BE2C (cell line): ENCODE measurements around the gene SFXN3.

Experiments
- DNase-seq: peaks from one replicate; pipeline ENCODE4 v3.0.0-alpha.2; 2020
- H3K27me3 ChIP-seq: fragments of 250-450 bp; sonication (Bioruptor Pico); 2 replicates; pipeline ENCODE4 v1.5.1; 2020; ENCODE audit warnings: mild to moderate bottlenecking
- H3K36me3 ChIP-seq: fragments of 250-450 bp; sonication (Bioruptor Pico); 2 replicates; pipeline ENCODE4 v1.5.1; 2020; ENCODE audit warnings: mild to moderate bottlenecking
- H3K4me1 ChIP-seq: fragments of 250-450 bp; sonication (Bioruptor Pico); 2 replicates; pipeline ENCODE4 v1.5.1; 2020
- H3K4me3 ChIP-seq: 2 replicates; pipeline ENCODE4 v1.5.1; 2011; ENCODE audit warnings: low read depth, low read length
- H3K9me3 ChIP-seq: fragments of 250-450 bp; sonication (Bioruptor Pico); 2 replicates; pipeline ENCODE4 v1.5.1; 2020
- CTCF ChIP-seq: IDR thresholded peaks from 2 replicates; pipeline ENCODE4 v1.5.1; 2012; ENCODE audit warnings: mild to moderate bottlenecking, low read depth, low read length

The SFXN3 gene

GRCh38 chr10:100999742-101000126, 31.3 kb upstream of the SFXN3 start, which contains the start of gene LZTS2:
Gene LZTS2 (plus strand): TSS chr10:100999808. CDS start chr10:101002539, 2,731 bp downstream.
- Histone ChIP-seq H3K4me1 (peaks cover 14% of the 10 kb centered on the region; the same call in 1 of the 2 replicates), H3K4me3 (peak within 1 kb of the TSS; percentile 79), H3K27me3 (no peaks in the 10 kb centered on the region), H3K9me3 (no peaks in the 10 kb centered on the region), H3K36me3 (peaks cover 21% of the 10 kb centered on the region)
- no peak for DNase-seq
- TF ChIP-seq CTCF: no peak

GRCh38 chr10:101000127-101000914, 30.7 kb upstream of the SFXN3 start:
- peaks cover 13% of the 10 kb centered on the region; the same call in 1 of the 2 replicates for H3K4me1 ChIP-seq
- no peaks in the 10 kb centered on the region for H3K9me3 ChIP-seq
- H3K4me3 ChIP-seq: peak overlapping the region; percentile 76
- TF ChIP-seq CTCF: no peak
- peak; percentile 42 for DNase-seq
- peaks cover 25% of the 10 kb centered on the region for H3K36me3 ChIP-seq
- H3K27me3 ChIP-seq: no peaks in the 10 kb centered on the region

- peak; percentile 33 for DNase-seq
- TF ChIP-seq CTCF: no peak
- Histone ChIP-seq H3K4me1 (peaks cover 13% of the 10 kb centered on the region; the same call in 1 of the 2 replicates), H3K27me3 (no peaks in the 10 kb centered on the region), H3K36me3 (peaks cover 33% of the 10 kb centered on the region), H3K9me3 (no peaks in the 10 kb centered on the region), H3K4me3 (peak overlapping the region; percentile 76)
Observed at GRCh38 chr10:101000915-101001658, 29.9 kb upstream of the SFXN3 start.

- Histone ChIP-seq H3K9me3 (no peaks in the 10 kb centered on the region), H3K4me1 (peaks cover 10% of the 10 kb centered on the region; the same call in 1 of the 2 replicates), H3K27me3 (no peaks in the 10 kb centered on the region), H3K4me3 (no peak overlapping the region; the same call in 1 of the 2 replicates), H3K36me3 (peaks cover 38% of the 10 kb centered on the region)
- no peak for TF ChIP-seq CTCF
- DNase-seq: no peak
Observed at GRCh38 chr10:101001659-101002035, 29.4 kb upstream of the SFXN3 start.

GRCh38 chr10:101002456-101002855, 28.6 kb upstream of the SFXN3 start:
- Histone ChIP-seq H3K36me3 (peaks cover 41% of the 10 kb centered on the region), H3K4me3 (no peak overlapping the region), H3K9me3 (no peaks in the 10 kb centered on the region), H3K27me3 (no peaks in the 10 kb centered on the region), H3K4me1 (peaks cover 13% of the 10 kb centered on the region)
- no peak for DNase-seq
- TF ChIP-seq CTCF: no peak
